Measurements from ENCODE around the gene RPS3. TPM values are rescaled to one million over a fixed set of nuclear protein-coding genes. Genes with fewer than 3 reads are reported as not detected.

The RPS3 gene
- total RNA-seq, 1 experiment from 2014 or later, result 4,109 TPM

- BruUV-seq (replicated peaks), result no TSS peak
- ATAC-seq, result no peak
- no peaks in the 10 kb centered on the region for H3K79me2 ChIP-seq (ENCODE audit: insufficient read depth, low read length)
- TF ChIP-seq MAX (IDR thresholded peaks at IDR 0.05), result no peak
- TF ChIP-seq REST (IDR thresholded peaks at IDR 0.05; ENCODE audit: low read depth), result no peak
- TF ChIP-seq JUND (IDR thresholded peaks at IDR 0.05), result no peak
- no peak for TF ChIP-seq CTCF (IDR thresholded peaks at IDR 0.05 in 2 of 3, conservative IDR thresholded peaks at IDR 0.05 in 1 of 3; ENCODE audit: borderline replicate concordance in 1 of 3, insufficient read depth in 1 of 3, low read depth in 2 of 3, low read length in 2 of 3)
- TF ChIP-seq ZNF274 (IDR thresholded peaks at IDR 0.05; ENCODE audit: low read depth, low read length), result no peak
- no peak for TF ChIP-seq EZH2phosphoT487 (IDR thresholded peaks at IDR 0.05; ENCODE audit: borderline replicate concordance)
- TF ChIP-seq SP1 (IDR thresholded peaks at IDR 0.05; ENCODE audit: low read depth), result no peak
- TF ChIP-seq ZBTB33 (IDR thresholded peaks at IDR 0.05; ENCODE audit: extremely low read depth, insufficient replicate concordance, low read length), result no peak
- TF ChIP-seq EZH2 (IDR thresholded peaks at IDR 0.05), result no peak
- TF ChIP-seq SRF (IDR thresholded peaks at IDR 0.05; ENCODE audit: low read depth), result no peak
- no peak for TF ChIP-seq EGR1 (IDR thresholded peaks at IDR 0.05; ENCODE audit: low read depth)
- TF ChIP-seq CBX3 (IDR thresholded peaks at IDR 0.05; ENCODE audit: low read depth), result no peak
- no peak for TF ChIP-seq FOSL1 (IDR thresholded peaks at IDR 0.05; ENCODE audit: low read depth)
- TF ChIP-seq POLR2AphosphoS5 (IDR thresholded peaks at IDR 0.05; ENCODE audit: low read depth, low read length), result no peak
- 0 out of 2 replicates have a peak within 1 kb of the TSS, but pooled peaks have one; percentile 1 for H3K4me2 ChIP-seq (ENCODE audit: low read length)
- no peaks in the 10 kb centered on the region for H3K27me3 ChIP-seq (ENCODE audit: insufficient read depth, low read length)
- H4K20me1 ChIP-seq (ENCODE audit: insufficient read depth), result no peaks in the 10 kb centered on the region
- no peaks in the 10 kb centered on the region for H3K9me2 ChIP-seq (ENCODE audit: insufficient read depth)
- H3K9ac ChIP-seq (ENCODE audit: low read length), result no peak within 1 kb of the TSS
- no peaks in the 10 kb centered on the region for H3K9me3 ChIP-seq (ENCODE audit: control insufficient read depth in 1 of 2, insufficient read depth in 1 of 2, low read depth in 1 of 2, low read length in 2 of 2)
- POLR2A ChIA-PET, result no interaction called here
- no peak within 1 kb of the TSS for H3K4me3 ChIP-seq (replicated peaks in 1 of 2; ENCODE audit: low read depth in 1 of 2, low read length in 2 of 2)
- RAD21 ChIA-PET (ENCODE audit: low non-redundant PET in 1 of 2, low total read pairs in 2 of 2, uncharacterized antibody in 2 of 2, unreplicated experiment in 2 of 2), result no interaction called here
- H3K27ac ChIP-seq (ENCODE audit: low read depth, low read length), result no peak within 1 kb of the TSS
- intact Hi-C loops (cut with micrococcal nuclease), result no loop called here
- peaks cover 0 to 24% of the 10 kb centered on the region in 2 experiments; a peak in 2 of 4 replicates for H3K4me1 ChIP-seq (ENCODE audit: control insufficient read depth in 1 of 2, insufficient read depth in 2 of 2, low read length in 2 of 2)
- CTCF ChIA-PET, result no interaction called here
- DNase-seq (ENCODE audit: low read depth, low spot score), result no peak
- no peak within 1 kb of the TSS for H2AFZ ChIP-seq (ENCODE audit: low read depth, low read length, poor library complexity, severe bottlenecking)
- no peaks in the 10 kb centered on the region for H3K36me3 ChIP-seq (ENCODE audit: control insufficient read depth in 1 of 2, insufficient read depth in 2 of 2, low read length in 2 of 2)
These were observed 33.6 kb downstream of the RPS3 start, which contains the start of gene KLHL35 for GRCh38 chr11:75432911-75433321. KLHL35 (minus strand) TSS chr11:75433203; CDS start chr11:75430629, 2,574 bp downstream.
